ENCODE results near the gene VOPP1. TPM values are rescaled to one million over a fixed set of nuclear protein-coding genes. Genes with fewer than 3 reads are reported as not detected.
"Not testable (repeated sequence)": the region's sequence is repeated elsewhere in the genome, so short reads cannot be mapped to it uniquely, and the experiment has no call there.

The VOPP1 gene
- polyA plus RNA-seq (2013) = 20.5 TPM

- H3K27ac ChIP-seq (ENCODE audit: insufficient read depth in 1 of 2, low read depth in 1 of 2, low read length in 2 of 2, poor library complexity in 1 of 2, severe bottlenecking in 2 of 2) = peak within 1 kb of the TSS in 1 of 2 experiments; percentile 65
- POLR2A ChIA-PET = interaction anchor here (1.0 to 1.8 kb wide), 2 partner anchors 20 to 39 kb away, joined by 3 to 8 read pairs; no protein-coding TSS in a partner anchor
- H3K27me3 ChIP-seq (replicated peaks in 2 of 5; ENCODE audit: control insufficient read depth in 4 of 5, insufficient read depth in 5 of 5, low read length in 4 of 5) = no peaks in the 10 kb centered on the region
- CTCF ChIA-PET = interaction anchor here (0.8 to 3.9 kb wide), 10 partner anchors 10 to 392 kb away, joined by 3 to 18 read pairs (median 4); partner anchors contain the start of gene NIPSNAP2
- under 1% methylated on average over 59 of the region's 77 CpGs for WGBS (ENCODE audit: insufficient coverage)
- H3K9me3 ChIP-seq (ENCODE audit: control extremely low read depth in 1 of 5, control insufficient read depth in 4 of 5, insufficient read depth in 2 of 5, low read depth in 1 of 5, low read length in 4 of 5) = no peaks in the 10 kb centered on the region
- H3K4me1 ChIP-seq (ENCODE audit: control extremely low read depth in 1 of 4, control insufficient read depth in 4 of 4, insufficient read depth in 4 of 4, low read length in 3 of 4) = peaks cover 19 to 46% (median 43%) of the 10 kb centered on the region in 4 experiments
- H3K36me3 ChIP-seq (ENCODE audit: control insufficient read depth in 4 of 4, insufficient read depth in 4 of 4, low read length in 3 of 4) = no peaks in the 10 kb centered on the region
- peak; percentile 51 to 79 (median 69) for DNase-seq
- H3K4me3 ChIP-seq (ENCODE audit: control insufficient read depth in 1 of 7, extremely low read depth in 1 of 7, insufficient read depth in 4 of 7, low read depth in 2 of 7, low read length in 6 of 7) = peak within 1 kb of the TSS; percentile 67 to 86 (median 79)
Measured at GRCh38 chr7:55572378-55573233, at the start of gene VOPP1. VOPP1 (minus strand) TSS chr7:55572502; CDS start chr7:55572324, 178 bp downstream.

- no peaks in the 10 kb centered on the region for H3K4me1 ChIP-seq (ENCODE audit: control extremely low read depth in 1 of 4, control insufficient read depth in 4 of 4, insufficient read depth in 4 of 4, low read length in 3 of 4)
- H3K9me3 ChIP-seq (ENCODE audit: control extremely low read depth in 1 of 5, control insufficient read depth in 4 of 5, insufficient read depth in 2 of 5, low read depth in 1 of 5, low read length in 4 of 5) = peaks cover 0 to 7% (median 0%) of the 10 kb centered on the region in 5 experiments
- peaks cover 0 to 8% (median 2%) of the 10 kb centered on the region in 5 experiments for H3K27me3 ChIP-seq (replicated peaks in 2 of 5; ENCODE audit: control insufficient read depth in 4 of 5, insufficient read depth in 5 of 5, low read length in 4 of 5)
- ChIA-PET POLR2A (no interaction called here), CTCF (no interaction called here)
- no peak overlapping the region for H3K4me3 ChIP-seq (ENCODE audit: control insufficient read depth in 1 of 7, extremely low read depth in 1 of 7, insufficient read depth in 4 of 7, low read depth in 2 of 7, low read length in 6 of 7)
- no peak for DNase-seq
- no peak overlapping the region for H3K27ac ChIP-seq (ENCODE audit: insufficient read depth in 1 of 2, low read depth in 1 of 2, low read length in 2 of 2, poor library complexity in 1 of 2, severe bottlenecking in 2 of 2)
- 100% methylated on average over 2 of the region's 3 CpGs for WGBS (ENCODE audit: insufficient coverage)
- no peaks in the 10 kb centered on the region for H3K36me3 ChIP-seq (ENCODE audit: control insufficient read depth in 4 of 4, insufficient read depth in 4 of 4, low read length in 3 of 4)
Measured at GRCh38 chr7:55618913-55619312, 46.6 kb upstream of the VOPP1 start.

- no CpG with 5 or more reads among the region's 2 CpGs for WGBS (ENCODE audit: insufficient coverage)
- H3K9me3 ChIP-seq (ENCODE audit: control extremely low read depth in 1 of 5, control insufficient read depth in 4 of 5, insufficient read depth in 2 of 5, low read depth in 1 of 5, low read length in 4 of 5); H3K27me3 ChIP-seq (replicated peaks in 2 of 5; ENCODE audit: control insufficient read depth in 4 of 5, insufficient read depth in 5 of 5, low read length in 4 of 5); H3K4me1 ChIP-seq (ENCODE audit: control extremely low read depth in 1 of 4, control insufficient read depth in 4 of 4, insufficient read depth in 4 of 4, low read length in 3 of 4); H3K4me3 ChIP-seq (ENCODE audit: control insufficient read depth in 1 of 7, extremely low read depth in 1 of 7, insufficient read depth in 4 of 7, low read depth in 2 of 7, low read length in 6 of 7); DNase-seq; H3K36me3 ChIP-seq (ENCODE audit: control insufficient read depth in 4 of 4, insufficient read depth in 4 of 4, low read length in 3 of 4); H3K27ac ChIP-seq (ENCODE audit: insufficient read depth in 1 of 2, low read depth in 1 of 2, low read length in 2 of 2, poor library complexity in 1 of 2, severe bottlenecking in 2 of 2); CTCF ChIA-PET; POLR2A ChIA-PET: not testable (repeated sequence)
Measured at GRCh38 chr7:55614365-55615064, 42.2 kb upstream of the VOPP1 start.

GRCh38 chr7:55609726-55610125, 37.4 kb upstream of the VOPP1 start:
- H3K4me1 ChIP-seq (ENCODE audit: control extremely low read depth in 1 of 4, control insufficient read depth in 4 of 4, insufficient read depth in 4 of 4, low read length in 3 of 4); H3K27ac ChIP-seq (ENCODE audit: insufficient read depth in 1 of 2, low read depth in 1 of 2, low read length in 2 of 2, poor library complexity in 1 of 2, severe bottlenecking in 2 of 2); H3K27me3 ChIP-seq (replicated peaks in 2 of 5; ENCODE audit: control insufficient read depth in 4 of 5, insufficient read depth in 5 of 5, low read length in 4 of 5); POLR2A ChIA-PET; H3K9me3 ChIP-seq (ENCODE audit: control extremely low read depth in 1 of 5, control insufficient read depth in 4 of 5, insufficient read depth in 2 of 5, low read depth in 1 of 5, low read length in 4 of 5); DNase-seq; CTCF ChIA-PET; H3K36me3 ChIP-seq (ENCODE audit: control insufficient read depth in 4 of 4, insufficient read depth in 4 of 4, low read length in 3 of 4); H3K4me3 ChIP-seq (ENCODE audit: control insufficient read depth in 1 of 7, extremely low read depth in 1 of 7, insufficient read depth in 4 of 7, low read depth in 2 of 7, low read length in 6 of 7): not testable (repeated sequence)
- WGBS (ENCODE audit: insufficient coverage) = no CpG with 5 or more reads among the region's 1 CpG

- DNase-seq, POLR2A ChIA-PET, CTCF ChIA-PET: not testable (repeated sequence)
Measured at GRCh38 chr7:55605661-55606060, 33.4 kb upstream of the VOPP1 start.

GRCh38 chr7:55597944-55598499, 25.7 kb upstream of the VOPP1 start:
- WGBS (ENCODE audit: insufficient coverage) = 60% methylated on average over 2 of the region's 4 CpGs
- H3K4me3 ChIP-seq (ENCODE audit: control insufficient read depth in 1 of 7, extremely low read depth in 1 of 7, insufficient read depth in 4 of 7, low read depth in 2 of 7, low read length in 6 of 7); POLR2A ChIA-PET; H3K36me3 ChIP-seq (ENCODE audit: control insufficient read depth in 4 of 4, insufficient read depth in 4 of 4, low read length in 3 of 4); H3K27ac ChIP-seq (ENCODE audit: insufficient read depth in 1 of 2, low read depth in 1 of 2, low read length in 2 of 2, poor library complexity in 1 of 2, severe bottlenecking in 2 of 2); H3K27me3 ChIP-seq (replicated peaks in 2 of 5; ENCODE audit: control insufficient read depth in 4 of 5, insufficient read depth in 5 of 5, low read length in 4 of 5); H3K9me3 ChIP-seq (ENCODE audit: control extremely low read depth in 1 of 5, control insufficient read depth in 4 of 5, insufficient read depth in 2 of 5, low read depth in 1 of 5, low read length in 4 of 5); H3K4me1 ChIP-seq (ENCODE audit: control extremely low read depth in 1 of 4, control insufficient read depth in 4 of 4, insufficient read depth in 4 of 4, low read length in 3 of 4): not testable (repeated sequence)
- peak in 2 of 3 donors; percentile 33 to 49 for DNase-seq
- CTCF ChIA-PET = interaction anchor here (0.6 to 3.5 kb wide), 8 partner anchors 11 to 854 kb away, joined by 3 to 15 read pairs (median 4); no protein-coding TSS in a partner anchor

More at GRCh38 chr7:55605661-55606060, 33.4 kb upstream of the VOPP1 start:
- H3K4me3 ChIP-seq (ENCODE audit: control insufficient read depth in 1 of 7, extremely low read depth in 1 of 7, insufficient read depth in 4 of 7, low read depth in 2 of 7, low read length in 6 of 7); H3K9me3 ChIP-seq (ENCODE audit: control extremely low read depth in 1 of 5, control insufficient read depth in 4 of 5, insufficient read depth in 2 of 5, low read depth in 1 of 5, low read length in 4 of 5); H3K36me3 ChIP-seq (ENCODE audit: control insufficient read depth in 4 of 4, insufficient read depth in 4 of 4, low read length in 3 of 4); H3K27ac ChIP-seq (ENCODE audit: insufficient read depth in 1 of 2, low read depth in 1 of 2, low read length in 2 of 2, poor library complexity in 1 of 2, severe bottlenecking in 2 of 2); H3K27me3 ChIP-seq (replicated peaks in 2 of 5; ENCODE audit: control insufficient read depth in 4 of 5, insufficient read depth in 5 of 5, low read length in 4 of 5); H3K4me1 ChIP-seq (ENCODE audit: control extremely low read depth in 1 of 4, control insufficient read depth in 4 of 4, insufficient read depth in 4 of 4, low read length in 3 of 4): not testable (repeated sequence)

Measured in common myeloid progenitor, CD34-positive (primary cell).